HPDE6-E6E7 (cell line): ENCODE results near the gene SVOPL.

Experiments used
- DNase-seq: peaks from one replicate; pipeline ENCODE4 v3.0.0; 2011; ENCODE audit warnings: missing footprints; ENCODE audit errors: extremely low spot score

SVOPL gene

GRCh38 chr7:138607216-138608126 is 93.7 kb downstream of the SVOPL start:
- DNase-seq: no peak

GRCh38 chr7:138606236-138606635 is 94.9 kb downstream of the SVOPL start:
- DNase-seq: no peak

- DNase-seq: no peak
These were observed 97.4 kb downstream of the SVOPL start for GRCh38 chr7:138603549-138604318.

DNA sequence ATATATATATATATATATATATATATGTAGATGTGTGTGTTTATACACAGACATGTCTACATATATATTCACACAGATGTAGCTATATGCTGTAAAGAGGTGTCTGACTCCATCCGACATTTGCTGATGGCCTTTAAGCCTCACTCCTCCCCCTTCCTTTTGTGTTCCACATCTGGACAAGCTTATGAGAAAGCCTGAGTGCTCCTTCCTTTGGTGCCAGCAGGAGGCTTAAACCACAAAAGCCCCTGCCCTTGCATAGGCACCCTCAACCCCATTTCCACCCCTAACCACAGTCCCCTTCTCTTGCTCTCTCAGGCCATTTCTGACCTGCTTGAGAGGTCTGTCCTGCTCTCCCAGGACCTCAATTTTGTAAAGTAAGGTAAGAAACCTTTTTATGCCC is 98.7 kb downstream of the SVOPL start:
- no peak for DNase-seq

DNA sequence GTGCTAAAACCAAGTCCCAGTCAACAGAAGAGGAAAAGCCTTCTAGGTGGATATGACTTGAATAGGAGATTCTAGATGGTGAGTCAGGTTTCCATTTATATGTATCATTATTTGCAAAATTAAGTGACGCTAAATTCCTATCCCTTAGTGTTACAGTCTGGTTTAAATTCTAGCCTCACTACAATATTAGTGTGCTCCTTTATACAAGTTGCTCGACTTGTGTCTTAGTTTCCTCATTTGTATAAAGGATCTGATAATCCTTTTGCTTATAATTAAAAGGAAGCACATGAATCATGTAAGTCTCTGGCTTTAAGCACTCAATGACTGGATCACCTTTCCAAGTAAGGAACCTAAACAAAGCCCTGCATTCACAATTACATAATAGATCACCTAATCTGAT is 105.7 kb downstream of the SVOPL start:
- DNase-seq: no peak

DNA sequence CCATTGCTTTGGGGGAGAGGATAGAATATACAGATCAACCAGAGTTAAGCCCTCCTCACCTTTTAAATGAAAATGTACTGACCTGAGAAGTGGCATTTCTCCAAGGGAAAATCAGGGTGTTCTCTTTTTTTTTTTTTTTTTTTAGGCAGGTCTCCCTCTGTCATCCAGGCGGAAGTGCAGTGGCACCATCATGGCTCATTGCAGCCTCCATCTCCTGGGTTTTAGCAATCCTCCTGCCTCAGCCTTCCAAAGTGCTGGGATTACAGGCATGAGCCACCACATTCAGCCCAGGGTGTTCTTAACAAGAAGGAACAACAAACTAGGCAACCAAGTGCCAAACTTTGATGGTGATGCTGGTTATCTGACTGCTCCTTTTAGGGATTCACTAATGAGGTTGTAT is 111.0 kb downstream of the SVOPL start:
- no peak for DNase-seq

GRCh38 chr7:138588986-138589385 is 112.2 kb downstream of the SVOPL start:
- no peak for DNase-seq

DNA sequence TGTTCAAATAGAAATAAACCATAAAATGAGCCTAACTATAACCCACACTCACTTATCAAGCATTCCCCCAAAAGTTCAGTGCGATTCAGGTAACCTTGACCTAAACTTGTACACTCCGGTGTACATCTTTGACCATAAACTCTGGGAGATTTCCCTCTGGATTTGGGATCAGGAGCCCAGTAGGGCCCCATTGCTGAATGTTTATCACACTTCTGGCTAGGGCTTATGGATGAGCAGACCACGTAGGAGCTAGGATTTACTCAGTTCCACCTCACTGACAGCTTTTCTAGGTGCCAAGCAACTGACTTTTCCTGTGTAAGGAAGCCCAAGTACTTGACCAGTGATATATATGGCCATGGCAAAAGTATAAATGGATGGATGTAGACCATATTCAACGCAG is 113.7 kb downstream of the SVOPL start:
- no peak for DNase-seq

DNA sequence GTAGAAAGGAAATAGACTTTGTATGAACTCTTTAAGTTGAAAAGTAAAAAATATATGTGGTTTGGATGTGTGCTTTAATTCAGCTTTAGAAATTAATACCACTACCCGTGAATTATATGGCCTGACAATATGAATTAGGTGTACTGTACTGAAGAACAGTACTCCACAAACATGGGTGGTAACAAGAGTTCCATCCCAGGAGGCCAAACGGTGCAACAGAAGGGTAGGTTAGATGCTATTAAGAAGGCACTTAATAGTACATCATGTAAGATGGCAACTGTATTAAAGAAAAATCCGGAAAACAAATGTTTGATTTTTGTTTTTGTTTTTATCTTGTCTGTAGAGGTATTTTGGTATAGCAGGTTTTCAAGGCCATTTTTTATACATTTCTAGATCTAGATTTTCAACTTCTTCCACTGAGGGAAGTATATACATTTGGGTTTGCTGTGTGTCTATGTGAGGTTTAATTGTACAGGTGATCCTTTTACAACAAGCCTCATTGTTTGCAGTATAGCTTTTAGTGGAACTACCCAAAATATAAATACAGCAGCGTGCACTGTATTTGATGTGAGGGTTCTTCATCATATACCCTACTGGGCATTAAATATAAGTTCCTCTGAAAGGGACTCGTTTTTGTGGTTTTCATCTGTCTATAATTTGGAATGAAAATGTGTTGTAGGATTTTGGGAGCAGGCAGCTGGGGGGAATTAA is 115.7 kb downstream of the SVOPL start:
- no peak for DNase-seq

- no peak for DNase-seq
These were observed 116.5 kb downstream of the SVOPL start for GRCh38 chr7:138584696-138585095.

DNA sequence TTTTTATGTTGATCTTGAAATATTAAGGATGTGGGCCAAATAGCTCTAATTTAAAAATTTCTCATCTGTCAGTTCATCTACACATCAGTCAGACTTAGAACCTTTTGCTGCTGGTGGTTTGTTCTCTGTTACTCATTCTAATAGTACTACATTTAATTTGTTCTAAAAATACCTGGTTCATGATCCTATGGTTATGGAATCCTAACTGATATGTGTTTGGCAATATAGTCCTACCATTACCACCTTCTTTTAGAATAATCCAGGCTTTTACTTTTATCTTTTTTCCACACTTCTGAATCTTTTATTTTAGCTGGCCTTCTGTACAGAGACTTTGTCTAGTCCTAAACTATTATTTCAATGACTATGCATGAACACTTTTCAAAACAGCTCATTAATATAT is 116.9 kb downstream of the SVOPL start:
- no peak for DNase-seq

DNA sequence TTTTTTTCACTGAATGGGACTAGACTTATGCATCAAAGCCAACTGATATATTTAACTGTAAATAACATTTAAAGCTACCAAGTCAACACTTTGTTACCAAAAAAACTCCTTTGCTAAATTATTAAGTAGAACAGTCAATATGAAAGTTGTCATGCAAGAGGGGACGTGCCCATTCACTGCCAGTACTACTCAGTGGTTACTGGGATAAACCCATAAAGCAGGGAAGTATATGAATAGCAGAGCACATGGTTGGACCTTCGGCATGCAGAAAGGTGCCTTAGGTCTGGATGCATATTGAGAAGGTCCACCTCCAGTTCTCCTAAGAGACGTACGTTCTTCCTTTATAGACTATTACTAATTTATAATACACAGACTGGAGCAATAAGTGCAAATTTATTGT is 120.1 kb downstream of the SVOPL start:
- no peak for DNase-seq

DNA sequence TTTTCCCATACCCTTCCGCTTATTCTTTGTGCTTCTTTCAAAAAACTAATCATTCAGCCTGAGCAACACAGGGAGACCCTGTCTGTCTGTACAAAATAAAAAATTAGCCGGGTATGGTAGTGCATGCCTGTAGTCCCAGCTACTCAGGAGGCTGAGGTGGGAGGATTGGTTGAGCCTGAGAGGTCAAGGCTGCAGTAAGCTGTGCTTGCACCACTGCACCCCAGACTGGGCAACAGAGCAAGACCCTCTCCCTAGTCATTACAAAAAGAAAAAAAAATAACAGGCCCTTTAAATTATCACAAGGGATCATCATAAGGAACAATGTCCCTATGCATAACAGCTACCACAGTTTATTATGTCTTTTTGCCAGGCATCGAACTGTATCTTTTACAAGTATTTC is 121.5 kb downstream of the SVOPL start:
- DNase-seq: no peak

DNA sequence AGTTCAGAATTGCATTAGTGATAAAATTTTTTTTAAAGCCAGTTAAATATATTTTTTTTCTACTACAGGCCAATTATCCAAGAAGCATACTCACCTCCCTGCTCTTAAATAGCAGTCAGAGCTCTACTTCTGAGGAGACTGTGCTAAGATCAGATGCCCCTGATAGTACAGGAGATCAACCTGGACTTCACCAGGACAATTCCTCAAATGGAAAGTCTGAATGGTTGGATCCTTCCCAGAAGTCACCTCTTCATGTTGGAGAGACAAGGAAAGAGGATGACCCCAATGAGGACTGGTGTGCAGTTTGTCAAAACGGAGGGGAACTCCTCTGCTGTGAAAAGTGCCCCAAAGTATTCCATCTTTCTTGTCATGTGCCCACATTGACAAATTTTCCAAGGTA is 122.0 kb downstream of the SVOPL start:
- DNase-seq: no peak

DNA sequence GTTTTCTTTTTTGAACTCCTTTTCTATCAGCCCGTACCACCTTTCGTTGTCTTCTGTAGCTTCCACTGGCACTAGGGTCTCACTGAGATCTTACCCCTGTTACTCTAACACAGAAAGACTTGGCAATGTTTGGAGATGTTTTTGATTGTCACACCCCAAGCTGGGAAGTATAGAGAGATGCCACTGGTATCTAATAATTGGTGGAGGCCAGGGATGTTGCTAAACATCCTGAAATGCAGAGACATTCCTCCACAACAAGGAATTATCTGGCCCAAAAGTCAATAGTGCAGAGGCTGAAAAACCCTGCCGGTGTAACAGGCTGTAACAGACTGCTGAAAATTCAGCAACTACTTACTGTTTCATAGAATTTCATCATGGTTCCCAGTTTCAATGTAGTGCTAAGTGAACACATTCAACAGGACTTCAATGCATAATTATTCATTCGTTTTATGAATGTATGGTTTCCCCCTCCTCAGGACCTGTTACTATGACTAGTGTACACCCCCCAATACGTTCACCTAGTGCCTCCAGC is 125.2 kb downstream of the SVOPL start:
- DNase-seq: no peak

- no peak for DNase-seq
These were observed 127.4 kb downstream of the SVOPL start for GRCh38 chr7:138573741-138574140.

DNA sequence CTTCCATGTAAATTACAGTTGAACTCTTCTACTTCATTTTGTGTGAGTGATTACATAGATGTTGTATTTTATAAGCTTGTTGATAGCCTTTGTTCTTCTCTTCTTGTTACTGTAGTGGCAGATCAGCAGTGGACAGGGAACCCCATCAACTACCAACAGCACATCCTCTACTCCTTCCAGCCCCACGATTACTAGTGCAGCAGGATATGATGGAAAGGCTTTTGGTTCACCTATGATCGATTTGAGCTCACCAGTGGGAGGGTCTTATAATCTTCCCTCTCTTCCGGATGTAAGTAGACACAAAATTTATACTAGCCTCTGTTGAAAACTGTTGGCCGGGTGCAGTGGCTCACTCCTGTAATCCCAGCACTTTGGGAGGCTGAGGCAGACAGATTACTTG is 130.4 kb downstream of the SVOPL start:
- DNase-seq: no peak

DNA sequence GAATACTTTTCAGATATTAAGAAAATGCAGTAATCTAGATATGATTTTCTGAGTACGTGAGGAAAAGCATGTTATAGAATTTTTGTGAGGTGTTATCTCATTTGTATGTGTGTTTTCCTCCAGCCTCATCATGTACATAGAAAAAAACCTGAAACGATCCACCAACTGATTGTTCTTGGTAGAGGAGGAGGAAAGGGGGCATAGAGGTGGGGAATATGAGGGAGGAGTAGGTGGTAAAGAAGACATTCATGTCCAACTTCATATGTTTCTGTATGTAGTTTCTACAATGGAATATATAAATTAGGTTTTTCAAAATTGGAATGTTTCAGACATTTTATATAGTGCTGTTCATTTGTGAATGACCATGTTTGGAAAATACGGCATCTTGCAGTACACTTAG is 131.7 kb downstream of the SVOPL start:
- DNase-seq: no peak

DNA sequence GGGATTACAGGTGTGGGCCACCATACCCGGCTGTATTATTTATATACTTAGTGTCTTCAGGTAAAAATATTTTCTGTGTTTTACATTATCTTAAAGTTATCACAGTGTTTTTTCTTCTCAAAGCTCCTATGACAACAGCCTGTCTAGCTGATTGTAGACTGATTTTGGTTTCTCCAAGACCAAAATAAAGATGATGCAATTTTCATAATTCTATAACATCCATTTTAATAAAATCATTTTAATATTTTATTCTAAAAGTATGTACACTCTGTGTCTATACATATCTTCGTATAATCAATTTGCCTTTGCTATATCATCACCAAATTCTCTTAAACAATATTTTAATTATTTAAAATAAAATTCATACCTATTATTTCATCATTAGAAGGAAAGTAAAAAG is 132.5 kb downstream of the SVOPL start:
- DNase-seq: no peak

DNA sequence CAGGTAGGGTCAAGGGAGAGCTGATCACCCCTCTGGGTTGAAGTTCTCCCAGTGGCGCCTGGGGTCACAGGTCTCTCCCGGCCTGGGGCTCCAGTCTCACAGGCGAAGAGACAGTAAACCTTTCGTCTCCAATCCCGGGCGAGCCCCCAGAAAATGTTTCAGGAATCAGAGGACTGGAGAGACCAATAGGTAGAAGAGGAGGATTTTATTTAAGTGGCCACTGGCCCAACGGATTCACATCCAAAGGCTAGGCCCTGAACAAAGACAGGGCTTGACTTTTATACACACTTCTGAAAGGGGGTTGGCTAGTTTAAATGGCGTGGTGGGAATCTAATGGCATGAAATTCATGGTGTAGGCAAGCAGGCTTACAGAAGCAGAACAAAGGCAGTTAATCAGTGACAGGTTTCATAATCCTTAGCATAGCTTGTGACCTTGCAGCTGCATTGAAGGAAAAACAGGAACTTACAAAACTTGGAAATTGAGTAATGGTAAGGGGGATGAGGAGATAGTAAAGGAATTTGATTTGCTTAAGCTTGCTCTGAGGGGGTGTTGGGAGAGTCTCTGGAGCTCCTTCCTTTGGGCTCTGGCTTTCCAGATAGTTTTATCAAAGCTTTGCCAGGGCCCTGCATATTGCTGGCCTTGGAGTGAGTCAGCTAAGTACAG is 135.6 kb downstream of the SVOPL start:
- no peak for DNase-seq

DNA sequence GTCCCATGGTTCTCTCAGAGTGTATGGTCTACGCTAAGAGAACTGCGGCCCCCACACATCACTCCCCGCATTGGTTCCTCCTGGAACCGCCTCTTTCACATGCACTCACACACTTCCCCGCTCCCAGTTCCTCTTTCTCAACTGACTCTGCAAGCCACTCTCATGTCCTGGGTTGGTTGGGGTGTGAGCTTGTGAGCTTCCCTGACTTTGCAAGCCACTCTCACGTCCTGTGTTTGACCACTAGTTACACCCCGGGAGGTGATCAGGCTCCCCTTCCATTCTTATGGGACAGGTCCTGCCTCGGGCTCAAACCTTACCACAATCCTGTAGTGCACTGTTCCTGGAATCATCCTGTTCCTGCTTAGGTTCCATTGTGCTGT is 136.1 kb downstream of the SVOPL start:
- no peak for DNase-seq

- peak; percentile 60 for DNase-seq
These were observed 136.8 kb downstream of the SVOPL start for GRCh38 chr7:138564365-138564764.
